GM23338 (cell line): ENCODE measurements around the gene MCU. TPM values are rescaled to one million over a fixed set of nuclear protein-coding genes. Genes with fewer than 3 reads are reported as not detected.

Experiments
- ATAC-seq: fragments of 200-7000 bp; cut with Tn5 transposase; 3 replicates; pipeline ENCODE4 v1.9.1; 2020
- DNase-seq: peaks from one replicate; pipeline ENCODE4 v3.0.0-alpha.2; 2015; ENCODE audit warnings: low spot score
- H2AFZ ChIP-seq: fragments of 200-600 bp; sonication (generic); 2 replicates; pipeline ENCODE4 v1.8.0; 2016; ENCODE audit warnings: antibody characterized with exemption, mild to moderate bottlenecking, moderate library complexity
- H3F3A ChIP-seq: fragments of 200-600 bp; sonication (generic); replicated peaks from 2 replicates; pipeline ENCODE4 v1.8.0; 2017; ENCODE audit warnings: antibody characterized with exemption, mixed run types, low read depth
- H3K27ac ChIP-seq: fragments of 200-600 bp; sonication (generic); 2 replicates; pipeline ENCODE4 v1.6.1; 2016; ENCODE audit warnings: low read depth
- H3K27me3 ChIP-seq: fragments of 200-600 bp; sonication (generic); 2 replicates; pipeline ENCODE4 v1.8.0; 2016; ENCODE audit warnings: mild to moderate bottlenecking, mixed run types, moderate library complexity; ENCODE audit not compliant: insufficient read depth
- H3K36me3 ChIP-seq: fragments of 200-600 bp; sonication (generic); 2 replicates; pipeline ENCODE4 v1.8.0; 2016; ENCODE audit warnings: mild to moderate bottlenecking; ENCODE audit not compliant: insufficient read depth
- H3K4me1 ChIP-seq: fragments of 200-600 bp; sonication (generic); 2 replicates; pipeline ENCODE4 v1.8.0; 2016; ENCODE audit warnings: mild to moderate bottlenecking, moderate library complexity; ENCODE audit not compliant: insufficient read depth
- H3K4me2 ChIP-seq: fragments of 200-600 bp; sonication (generic); 2 replicates; pipeline ENCODE4 v1.7.1; 2017; ENCODE audit warnings: mixed run types
- H3K4me3 ChIP-seq: fragments of 200-600 bp; sonication (generic); 2 replicates; pipeline ENCODE4 v1.6.1; 2016; ENCODE audit warnings: mixed run types
- H3K79me2 ChIP-seq: fragments of 200-600 bp; sonication (generic); replicated peaks from 2 replicates; pipeline ENCODE4 v1.8.0; 2017; ENCODE audit warnings: mild to moderate bottlenecking; ENCODE audit not compliant: insufficient read depth
- H3K9me2 ChIP-seq: fragments of 200-600 bp; sonication (generic); 2 replicates; pipeline ENCODE4 v1.8.0; 2017; ENCODE audit not compliant: insufficient read depth
- H4K20me1 ChIP-seq: fragments of 200-600 bp; sonication (generic); replicated peaks from 2 replicates; pipeline ENCODE4 v1.8.0; 2017; ENCODE audit warnings: mild to moderate bottlenecking; ENCODE audit not compliant: insufficient read depth
- H3K27ac Mint-ChIP-seq: 2 replicates; pipeline ENCODE4 v1.8.0; 2020; ENCODE audit warnings: inconsistent platforms, mild to moderate bottlenecking, moderate library complexity, mixed read lengths
- H3K27me3 Mint-ChIP-seq: 3 replicates; pipeline ENCODE4 v1.8.0; 2022; ENCODE audit warnings: low read depth, mild to moderate bottlenecking, moderate library complexity, mixed read lengths, inconsistent platforms; ENCODE audit not compliant: insufficient read depth, poor library complexity
- H3K36me3 Mint-ChIP-seq: 3 replicates; pipeline ENCODE4 v1.8.0; 2021; ENCODE audit warnings: low read depth, mild to moderate bottlenecking, inconsistent platforms, moderate library complexity, mixed read lengths
- H3K4me1 Mint-ChIP-seq: 3 replicates; pipeline ENCODE4 v1.8.0; 2020; ENCODE audit warnings: mild to moderate bottlenecking, inconsistent platforms, mixed read lengths
- H3K4me3 Mint-ChIP-seq: 3 replicates; pipeline ENCODE4 v1.8.0; 2021; ENCODE audit warnings: moderate library complexity, mild to moderate bottlenecking, inconsistent platforms, mixed read lengths
- H3K9me3 Mint-ChIP-seq: 3 replicates; pipeline ENCODE4 v1.8.0; 2020; ENCODE audit warnings: moderate library complexity, mild to moderate bottlenecking, inconsistent platforms, mixed read lengths
- CREB1 ChIP-seq: fragments of 250-450 bp; sonication (Bioruptor Pico); IDR thresholded peaks from 2 replicates; pipeline ENCODE4 v1.5.0; 2020; ENCODE audit warnings: low read depth, mild to moderate bottlenecking, moderate library complexity
- ETS1 ChIP-seq: IDR thresholded peaks from 2 replicates; pipeline ENCODE4 v1.6.1; 2016; ENCODE audit warnings: antibody characterized with exemption
- EZH2 ChIP-seq: fragments of 200-600 bp; sonication (generic); IDR thresholded peaks from one replicate; pipeline ENCODE4 v1.8.0; 2017; ENCODE audit warnings: antibody characterized with exemption, mild to moderate bottlenecking, low read depth; ENCODE audit not compliant: unreplicated experiment
- EZH2phosphoT487 ChIP-seq: fragments of 200-600 bp; sonication (generic); IDR thresholded peaks from one replicate; pipeline ENCODE4 v1.8.1; 2018; ENCODE audit warnings: antibody characterized with exemption; ENCODE audit not compliant: unreplicated experiment
- POLR2AphosphoS5 ChIP-seq: IDR thresholded peaks from 2 replicates; pipeline ENCODE4 v1.6.1; 2016; ENCODE audit warnings: antibody characterized with exemption, low read depth
- REST ChIP-seq: IDR thresholded peaks from one replicate; pipeline ENCODE4 v1.6.1; 2018; ENCODE audit warnings: antibody characterized with exemption; ENCODE audit not compliant: unreplicated experiment
- STAT1 ChIP-seq: IDR thresholded peaks from one replicate; pipeline ENCODE4 v1.6.1; 2016; ENCODE audit warnings: antibody characterized with exemption; ENCODE audit not compliant: unreplicated experiment
- ZNF114 ChIP-seq: fragments of 250-450 bp; sonication (Bioruptor Pico); IDR thresholded peaks from 2 replicates; pipeline ENCODE4 v1.5.0; 2020; ENCODE audit warnings: mild to moderate bottlenecking, moderate library complexity
- ZNF462 ChIP-seq: fragments of 250-450 bp; sonication (Bioruptor Pico); IDR thresholded peaks from 2 replicates; pipeline ENCODE4 v1.5.0; 2020; ENCODE audit warnings: mild to moderate bottlenecking, moderate library complexity
- polyA plus RNA-seq: library from polyadenylated mRNA; unstranded; fragments of >200 nt; fragmentation: Nextera tagmentation; extraction: Ambion mirVana; gene quantifications from 2 replicates; pipeline ENCODE4 v1.2.1, GENCODE V29; 2016
- total RNA-seq: library from RNA; depleted of rRNA; stranded (reverse); fragments of >200 nt; shearing (Covaris generic); gene quantifications from 2 replicates; pipeline ENCODE4 v1.2.3, GENCODE V29; 2014

The MCU gene
- total and polyA plus RNA-seq, 2 experiments from 2014 or later = 41.8 to 68.2 TPM

- ATAC-seq (no peak), DNase-seq (no peak)
- Histone ChIP-seq H3K27me3 (no peaks in the 10 kb centered on the region), H2AFZ (no peak overlapping the region), H3K9me2 (no peaks in the 10 kb centered on the region), H3K4me3 (no peak overlapping the region), H3K4me2 (no peak overlapping the region), H3F3A (no peaks in the 10 kb centered on the region), H3K4me1 (no peaks in the 10 kb centered on the region; the same call in 1 of the 2 replicates), H3K79me2 (peaks cover 98% of the 10 kb centered on the region), H4K20me1 (no peaks in the 10 kb centered on the region; the same call in 1 of the 2 replicates), H3K36me3 (no peaks in the 10 kb centered on the region), H3K27ac (no peak overlapping the region)
- TF ChIP-seq EZH2phosphoT487 = no peak
- TF ChIP-seq ZNF114 = no peak
- no peak for TF ChIP-seq POLR2AphosphoS5
- no peak for TF ChIP-seq CREB1 (CRISPR knock-in tag)
- TF ChIP-seq REST = no peak
- no peak for TF ChIP-seq ETS1
- Mint-ChIP-seq H3K27ac (no peak overlapping the region), H3K4me3 (no peak overlapping the region), H3K4me1 (peaks cover 8% of the 10 kb centered on the region; the same call in 2 of the 3 replicates), H3K27me3 (no peaks in the 10 kb centered on the region), H3K36me3 (no peaks in the 10 kb centered on the region), H3K9me3 (no peaks in the 10 kb centered on the region)
Observed at GRCh38 chr10:72709041-72709440, 17.1 kb downstream of the MCU start.

- Histone ChIP-seq H3K4me1 (no peaks in the 10 kb centered on the region; the same call in 1 of the 2 replicates), H3K27me3 (no peaks in the 10 kb centered on the region), H3K27ac (peak overlapping the region; percentile 61), H2AFZ (no peak overlapping the region), H3K9me2 (no peaks in the 10 kb centered on the region), H3K79me2 (peaks cover 83% of the 10 kb centered on the region), H3K36me3 (no peaks in the 10 kb centered on the region), H3K4me2 (0 out of 2 replicates have a peak overlapping the region, but pooled peaks have one; percentile 18), H3K4me3 (no peak overlapping the region), H3F3A (no peaks in the 10 kb centered on the region), H4K20me1 (no peaks in the 10 kb centered on the region)
- Mint-ChIP-seq H3K4me1 (peaks cover 8% of the 10 kb centered on the region; the same call in 2 of the 3 replicates), H3K27me3 (no peaks in the 10 kb centered on the region), H3K4me3 (no peak overlapping the region), H3K27ac (peak overlapping the region; percentile 92), H3K9me3 (no peaks in the 10 kb centered on the region), H3K36me3 (no peaks in the 10 kb centered on the region)
- ATAC-seq (no peak), DNase-seq (peak; percentile 27)
- TF ChIP-seq STAT1 (no peak), ZNF462 (CRISPR knock-in tag) (no peak), EZH2phosphoT487 (no peak), EZH2 (no peak), ETS1 (no peak)
Observed at GRCh38 chr10:72712136-72712535, 20.2 kb downstream of the MCU start.
